ENCODE measurements around the gene TNFRSF13B. TPM values are rescaled to one million over a fixed set of nuclear protein-coding genes. Genes with fewer than 3 reads are reported as not detected.

TNFRSF13B gene
- total and polyA plus RNA-seq, 2 experiments from 2014 or later, result 0.24 TPM; not detected in 1

- H3K4me1 ChIP-seq (ENCODE audit: insufficient read depth), result no peaks in the 10 kb centered on the region
- no peak for DNase-seq (ENCODE audit: low spot score)
- Mint-ChIP-seq H3K4me1 (peaks cover 4% of the 10 kb centered on the region; the same call in 1 of the 3 replicates), H3K4me3 (no peak overlapping the region), H3K27me3 (ENCODE audit: insufficient read depth, low read depth, poor library complexity) (peaks cover 5% of the 10 kb centered on the region), H3K27ac (no peak overlapping the region), H3K9me3 (no peaks in the 10 kb centered on the region), H3K36me3 (ENCODE audit: low read depth) (no peaks in the 10 kb centered on the region)
- H3K27ac ChIP-seq (ENCODE audit: low read depth), result no peak overlapping the region
- no peaks in the 10 kb centered on the region for H3F3A ChIP-seq (replicated peaks; ENCODE audit: low read depth)
- ATAC-seq, result no peak
- H3K9me2 ChIP-seq (ENCODE audit: insufficient read depth), result no peaks in the 10 kb centered on the region
- no peaks in the 10 kb centered on the region for H3K79me2 ChIP-seq (replicated peaks; ENCODE audit: insufficient read depth)
- no peaks in the 10 kb centered on the region for H3K36me3 ChIP-seq (ENCODE audit: insufficient read depth)
- H4K20me1 ChIP-seq (replicated peaks; ENCODE audit: insufficient read depth), result no peaks in the 10 kb centered on the region
- H2AFZ ChIP-seq, result no peak overlapping the region
- no peaks in the 10 kb centered on the region for H3K27me3 ChIP-seq (ENCODE audit: insufficient read depth)
- H3K4me3 ChIP-seq, result no peak overlapping the region
- no peak overlapping the region for H3K4me2 ChIP-seq
- TF ChIP-seq CTCF (conservative IDR thresholded peaks at IDR 0.05; ENCODE audit: low read depth in 2 of 2) (no peak), ETS1 (IDR thresholded peaks at IDR 0.05) (no peak), POLR2AphosphoS5 (IDR thresholded peaks at IDR 0.05; ENCODE audit: low read depth) (no peak), STAT1 (IDR thresholded peaks at IDR 0.05; ENCODE audit: unreplicated experiment) (no peak), ZNF462 (CRISPR knock-in tag; IDR thresholded peaks at IDR 0.05) (no peak), REST (IDR thresholded peaks at IDR 0.05; ENCODE audit: unreplicated experiment) (no peak), ZNF331 (CRISPR knock-in tag; IDR thresholded peaks at IDR 0.05; ENCODE audit: low read depth) (no peak), EZH2 (IDR thresholded peaks at IDR 0.05; ENCODE audit: low read depth, unreplicated experiment) (no peak), EZH2phosphoT487 (IDR thresholded peaks at IDR 0.05; ENCODE audit: unreplicated experiment) (no peak)
Measured at GRCh38 chr17:16989230-16989952, 17.5 kb upstream of the TNFRSF13B start.
